ACHN (cell line): Measurements from ENCODE around the gene FRMD3.

Experiments used
- DNase-seq: peaks from one replicate; pipeline ENCODE4 v3.0.0-alpha.2; 2015
- in situ Hi-C: cut with HindIII; loops from 2 replicates; pipeline ENCODE4 v1.10.0; 2017; ENCODE audit warnings: low sequenced_read_pairs, low pct_ligation_motif_present, low pct_unique_long_range_greater_than_20kb

Gene FRMD3

DNA sequence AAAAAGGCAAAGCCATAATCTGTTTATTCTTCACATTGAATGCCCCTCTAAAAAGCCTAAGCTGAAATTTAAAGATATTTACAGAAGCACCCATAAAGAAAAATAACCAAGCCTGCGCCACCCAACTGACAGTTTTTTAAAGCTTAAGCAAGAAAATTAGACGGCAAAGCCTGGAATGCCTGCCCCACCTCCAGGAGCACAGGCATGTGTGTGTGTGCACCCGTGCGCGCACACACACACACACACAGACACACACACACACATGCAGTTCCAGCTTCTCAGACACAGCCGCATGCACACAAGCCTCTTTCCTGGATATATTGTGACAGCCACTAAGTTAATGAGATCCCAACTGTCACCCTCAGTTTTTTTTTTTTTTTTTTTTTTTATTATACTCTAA is 88.2 kb downstream of the FRMD3 start:
- no peak for DNase-seq
- in situ Hi-C loops = no loop called here

DNA sequence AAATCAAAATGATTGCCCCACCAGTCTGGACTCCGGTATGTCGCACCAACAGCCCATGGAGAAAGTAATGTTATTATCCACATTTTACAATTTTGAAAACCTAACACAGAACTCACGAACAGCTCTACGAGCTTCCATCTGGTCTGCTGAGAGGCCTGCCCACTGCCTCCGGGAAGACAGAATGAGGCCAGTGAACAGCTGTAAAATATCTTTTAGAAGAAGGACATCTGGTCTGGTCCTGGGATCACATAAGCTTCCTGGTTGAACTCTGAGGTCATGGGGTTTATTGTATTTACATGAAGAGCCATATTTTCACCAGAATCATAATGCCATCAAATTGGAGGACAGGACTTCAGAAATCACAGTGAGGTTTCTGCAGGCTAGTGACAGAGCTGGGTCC is 89.0 kb downstream of the FRMD3 start:
- no peak for DNase-seq
- in situ Hi-C loops = no loop called here

DNA sequence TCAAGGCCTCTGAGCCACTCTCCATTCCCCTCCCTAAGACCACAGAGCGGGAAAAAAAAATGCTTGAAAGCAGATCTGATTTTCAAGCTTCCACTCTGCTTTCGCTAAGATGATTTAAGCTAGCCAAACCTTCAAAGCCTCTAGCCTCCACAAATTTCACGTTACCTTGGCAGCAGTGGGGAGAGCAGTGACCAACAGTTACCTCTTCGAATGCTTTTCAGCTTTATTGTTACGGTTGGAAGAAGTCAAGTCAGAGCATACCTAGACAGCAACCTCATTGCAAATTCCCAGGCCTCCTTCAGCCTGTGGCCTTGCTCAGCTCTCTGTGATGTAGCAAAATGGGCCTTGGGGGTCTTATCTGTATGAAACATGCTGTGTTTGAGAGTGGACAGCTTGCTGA is 89.6 kb downstream of the FRMD3 start:
- in situ Hi-C loops = no loop called here
- DNase-seq = no peak

DNA sequence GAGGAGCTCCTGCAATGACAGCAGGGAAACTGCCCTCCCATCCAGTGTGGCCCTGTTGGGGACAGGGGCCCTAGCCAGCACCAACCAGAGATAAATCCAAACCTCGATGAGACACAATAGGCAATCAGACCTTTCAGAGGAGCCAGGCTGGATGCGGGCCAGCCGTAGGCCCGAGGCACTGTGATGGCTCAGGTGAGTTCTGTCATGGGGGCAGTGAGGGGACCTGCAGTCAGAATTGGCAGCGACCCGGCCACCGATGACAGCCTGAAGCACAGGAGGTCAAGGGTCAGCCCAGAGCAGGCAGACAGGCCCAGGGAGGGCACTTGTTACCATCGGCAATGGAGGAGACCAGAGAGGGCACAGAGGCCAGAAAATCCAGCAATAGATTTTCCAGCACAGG is 90.8 kb downstream of the FRMD3 start:
- in situ Hi-C loops = no loop called here
- DNase-seq = no peak

DNA sequence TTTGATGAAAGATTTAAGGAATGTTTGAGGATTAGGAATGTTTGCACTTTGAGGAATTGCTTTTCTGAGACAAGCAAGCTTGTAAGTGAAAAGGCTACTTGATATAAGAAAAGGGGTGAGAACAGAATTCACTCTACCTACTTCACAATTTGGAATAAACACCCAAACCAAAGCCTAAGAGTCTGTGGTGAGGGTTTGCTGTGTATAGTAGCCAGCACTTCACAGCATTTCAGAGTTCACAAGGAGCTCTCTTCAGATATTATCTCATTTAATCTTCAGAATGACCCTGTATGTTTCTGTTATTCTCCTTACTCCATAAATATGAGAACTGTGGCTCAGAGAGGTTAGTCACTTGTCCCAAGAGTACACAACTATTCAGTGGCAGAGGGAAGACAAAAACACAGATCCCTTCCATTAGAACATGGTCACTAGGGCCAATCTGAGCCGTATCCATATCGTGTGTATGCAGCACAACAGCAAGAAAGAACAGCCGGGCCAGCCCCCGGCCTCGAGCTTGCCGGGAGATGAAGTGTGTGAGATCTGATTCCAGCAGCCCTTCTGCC is 92.4 kb downstream of the FRMD3 start:
- in situ Hi-C loops = no loop called here
- no peak for DNase-seq

DNA sequence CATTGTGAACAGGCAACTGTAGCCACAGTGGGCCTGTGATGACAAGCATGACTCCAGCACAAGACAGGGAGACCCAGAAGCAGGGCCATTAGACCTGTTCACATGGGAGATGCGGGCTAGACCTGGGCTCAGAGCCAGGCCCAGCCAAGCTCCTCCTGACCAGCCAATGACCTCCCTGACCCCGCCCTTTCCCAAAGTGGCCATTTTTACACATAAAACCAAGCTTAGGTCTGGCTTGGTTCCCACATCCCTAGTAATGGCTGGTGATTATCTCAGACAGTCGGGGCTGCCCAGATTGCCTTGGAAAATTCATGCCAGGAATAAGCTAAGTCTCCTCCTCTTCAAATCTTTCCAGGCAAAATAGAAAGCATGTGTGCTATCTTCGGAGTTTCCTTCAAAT is 94.1 kb downstream of the FRMD3 start:
- in situ Hi-C loops = no loop called here
- no peak for DNase-seq

DNA sequence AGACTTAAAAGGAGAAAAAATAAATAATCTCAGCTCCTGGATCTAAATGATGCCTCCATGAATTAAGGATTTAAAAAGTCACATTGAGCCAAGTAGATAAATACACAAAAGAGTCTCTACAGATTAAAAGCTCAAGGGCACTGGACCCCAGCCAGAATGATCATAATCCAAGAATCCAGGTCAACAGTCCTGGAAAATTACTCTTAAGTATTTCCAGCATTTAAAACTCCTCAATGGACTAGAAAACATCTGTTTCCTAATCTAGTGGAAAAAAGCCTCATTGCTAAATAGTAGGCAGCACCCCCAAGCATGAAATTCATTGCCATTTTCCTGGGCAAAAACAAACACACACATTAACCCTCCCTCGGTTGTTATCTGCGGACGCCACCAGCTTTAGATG is 96.8 kb downstream of the FRMD3 start:
- in situ Hi-C loops = no loop called here
- DNase-seq = no peak

DNA sequence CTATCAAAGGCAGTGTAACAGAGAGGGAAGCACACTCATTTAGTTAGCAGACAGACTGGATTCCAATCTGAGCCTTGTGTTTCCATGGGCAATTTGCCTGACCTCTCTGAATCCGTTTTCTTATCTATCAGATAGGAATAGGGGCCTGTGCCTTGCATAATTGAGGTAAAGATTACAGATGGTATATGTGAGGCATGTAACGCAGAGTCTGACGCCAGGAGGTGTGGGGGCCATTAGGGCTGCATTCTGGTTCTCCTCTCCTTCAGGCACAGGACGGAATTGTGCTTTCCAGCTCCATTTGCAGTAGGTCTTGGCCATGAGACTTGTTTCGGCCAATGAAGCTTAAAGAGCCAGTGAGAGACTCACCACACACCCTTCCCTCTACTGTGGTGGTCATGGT is 97.6 kb downstream of the FRMD3 start:
- no peak for DNase-seq
- in situ Hi-C loops = no loop called here

DNA sequence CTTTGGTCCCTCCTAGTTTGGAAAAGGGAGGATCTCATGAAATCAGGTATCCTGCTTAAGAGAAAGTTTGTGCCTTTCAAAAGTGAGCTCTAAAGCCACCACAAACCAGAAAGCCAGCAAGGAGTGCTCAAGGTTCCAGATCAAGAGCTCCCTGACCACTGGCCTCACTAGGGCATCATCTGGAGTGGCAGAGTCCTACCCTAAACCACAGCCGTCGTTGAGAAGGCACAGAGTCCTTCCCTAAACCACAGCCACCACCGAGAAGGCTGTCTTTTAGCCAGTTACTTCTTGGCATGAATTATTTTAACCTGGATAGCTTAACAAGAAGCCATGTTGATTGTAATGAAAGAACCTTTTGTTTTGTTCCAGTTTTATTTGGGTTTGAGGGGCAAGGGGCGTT is 102.9 kb downstream of the FRMD3 start:
- in situ Hi-C loops = no loop called here
- DNase-seq = no peak

DNA sequence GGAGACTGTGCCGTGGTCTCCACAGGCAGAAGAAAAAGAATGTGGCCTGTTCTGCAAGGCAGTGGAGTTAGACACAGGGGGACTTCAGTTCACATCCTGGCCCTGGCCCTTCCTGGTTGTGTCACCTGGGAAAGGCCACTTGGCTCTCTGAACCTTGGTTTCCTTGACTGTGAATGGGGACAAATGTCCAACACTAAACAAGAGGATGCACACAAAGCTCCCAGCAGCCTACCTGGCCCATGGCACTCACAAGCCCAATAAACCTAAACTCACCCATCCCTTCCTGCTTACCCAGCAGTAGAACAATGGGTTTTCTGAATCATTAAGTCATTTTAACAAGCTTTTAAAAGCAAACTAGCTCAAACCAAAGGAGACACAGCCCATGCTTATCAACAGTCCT is 103.9 kb downstream of the FRMD3 start:
- no peak for DNase-seq
- in situ Hi-C loops = no loop called here

DNA sequence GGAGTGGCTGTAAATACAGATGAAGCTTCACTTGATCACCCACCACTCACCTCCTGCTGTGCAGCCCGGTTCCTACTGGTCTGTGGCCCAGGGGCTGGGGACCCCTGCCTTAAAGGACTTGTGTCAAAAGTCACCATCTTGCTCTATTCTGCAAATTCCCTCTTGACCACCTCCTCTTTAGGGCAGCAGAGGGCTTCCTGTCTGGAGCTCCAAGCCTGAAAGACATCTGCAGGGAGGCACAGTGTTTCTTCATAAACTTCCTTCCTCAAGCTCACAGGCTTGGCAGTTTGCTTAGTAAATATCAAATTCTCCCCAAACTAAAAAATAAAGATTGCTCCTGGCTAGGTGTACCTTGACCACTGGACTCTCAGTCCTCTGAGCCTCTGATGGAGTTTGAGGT is 104.4 kb downstream of the FRMD3 start:
- DNase-seq = no peak
- in situ Hi-C loops = no loop called here

DNA sequence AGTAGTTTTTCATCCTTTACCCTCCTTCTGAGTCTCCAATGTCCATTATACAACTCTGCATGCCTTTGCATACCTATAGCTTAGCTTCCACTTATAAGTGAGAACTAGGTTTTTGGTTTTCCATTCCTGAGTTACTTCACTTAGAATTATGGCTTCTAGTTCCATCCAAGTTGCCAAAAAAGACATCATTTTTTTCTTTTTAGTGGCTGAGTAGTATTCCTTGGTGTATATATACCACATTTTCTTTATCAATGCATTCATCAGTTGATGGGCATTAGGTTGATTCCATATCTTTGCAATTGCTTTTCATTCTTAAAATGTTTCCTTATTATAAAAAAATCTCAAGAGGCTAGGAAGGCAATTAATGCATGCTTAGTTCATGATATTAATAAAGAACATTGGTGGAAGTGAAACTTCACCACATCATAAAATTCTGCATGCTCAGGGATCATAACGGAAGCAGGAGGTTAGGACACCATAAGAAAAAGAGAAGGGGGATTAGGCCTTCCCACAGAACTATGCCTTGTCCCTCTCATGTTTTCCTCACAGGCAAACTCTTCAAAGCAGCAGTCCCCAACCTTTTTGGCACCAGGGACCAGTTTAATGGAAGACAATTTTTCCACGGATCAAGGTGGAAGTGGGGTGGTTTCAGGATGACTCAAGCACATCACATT is 105.2 kb downstream of the FRMD3 start:
- in situ Hi-C loops = no loop called here
- DNase-seq = no peak

DNA sequence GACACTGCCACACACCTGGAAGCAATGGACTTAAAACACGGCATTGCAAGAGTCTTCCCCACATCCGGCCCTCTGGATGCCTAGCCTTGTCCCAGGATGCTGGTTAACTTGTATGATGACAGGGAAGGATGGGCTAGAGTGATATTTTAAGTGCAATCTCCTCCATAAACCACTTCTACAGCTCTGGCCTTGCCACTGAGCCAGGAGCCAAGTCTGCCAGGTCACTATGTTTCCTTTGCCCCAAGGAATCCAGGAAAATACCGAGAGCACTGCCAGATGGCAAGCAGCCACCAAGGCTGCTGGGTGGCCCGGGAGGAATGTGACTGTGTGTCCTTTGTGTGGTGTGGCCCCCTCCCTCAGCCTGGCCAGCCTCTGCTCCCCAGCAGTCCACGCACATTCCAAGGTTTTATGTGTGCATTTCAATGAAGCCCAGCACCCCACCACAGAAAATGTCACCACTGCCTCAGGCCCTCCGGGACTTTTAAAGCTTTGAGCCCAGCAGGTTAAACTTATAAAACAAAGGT is 106.0 kb downstream of the FRMD3 start:
- in situ Hi-C loops = no loop called here
- peak; percentile 13 for DNase-seq

DNA sequence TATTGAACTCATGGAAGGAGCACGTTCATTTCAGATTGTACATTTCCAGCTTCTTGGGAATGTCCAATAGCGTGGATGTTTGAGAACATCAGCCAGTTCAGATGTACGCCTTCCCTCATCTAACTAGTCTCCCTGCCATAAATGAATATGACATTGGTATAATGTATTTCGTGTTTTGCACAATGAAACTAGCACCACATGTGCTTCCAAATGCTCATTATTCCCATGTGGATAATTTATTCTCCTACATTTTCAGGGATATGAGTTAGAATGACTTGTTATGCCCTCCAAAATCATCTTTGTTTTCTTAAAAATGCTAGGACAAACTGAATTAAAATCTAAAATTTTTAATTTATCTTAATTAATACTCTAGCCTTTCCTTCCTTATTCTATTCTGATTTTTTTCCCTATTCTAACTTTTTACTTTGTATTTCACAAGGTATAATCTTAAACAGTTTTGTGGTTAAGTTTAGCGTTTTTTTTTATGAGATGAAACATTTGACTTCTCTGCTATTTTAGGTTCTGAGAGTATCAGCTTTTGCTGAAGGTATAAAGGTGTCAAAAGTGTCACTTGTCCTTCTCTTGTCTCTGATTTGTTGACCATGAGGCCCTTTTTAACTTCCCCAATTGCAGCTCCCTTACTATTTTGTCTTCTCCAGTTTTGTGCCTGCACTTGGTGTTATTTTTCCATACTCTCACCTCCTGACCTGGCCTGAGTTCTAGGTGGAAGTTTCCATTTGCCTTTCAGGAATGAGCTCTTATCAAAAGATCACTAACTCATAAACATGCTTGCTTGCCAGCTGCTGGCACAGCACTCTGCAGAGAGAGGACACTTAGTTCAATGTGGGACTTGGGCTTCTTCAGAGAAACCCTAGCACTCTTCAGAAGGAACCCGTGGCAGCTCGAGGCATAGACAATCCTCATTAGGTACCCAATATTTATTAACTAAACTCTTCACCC is 106.8 kb downstream of the FRMD3 start:
- in situ Hi-C loops = no loop called here
- no peak for DNase-seq

DNA sequence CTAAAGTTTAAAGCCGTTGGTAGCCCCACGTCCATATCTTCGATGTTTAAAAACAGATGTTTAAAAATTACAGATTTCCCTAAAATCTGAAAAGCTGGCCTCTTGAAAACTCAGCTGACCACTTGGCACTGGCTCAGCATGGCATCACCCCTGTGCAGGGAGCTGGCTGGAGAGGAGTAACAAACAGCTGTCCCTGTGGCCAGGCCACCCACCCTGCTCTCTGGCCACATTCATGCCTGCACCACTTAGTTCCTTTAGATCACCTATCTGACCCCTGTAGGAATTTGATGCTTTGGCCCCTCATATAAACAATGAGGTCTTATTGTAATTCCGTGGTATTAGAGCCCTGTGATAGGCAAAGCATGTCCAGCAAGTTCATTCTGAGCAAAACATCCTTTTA is 107.5 kb downstream of the FRMD3 start:
- in situ Hi-C loops = no loop called here
- no peak for DNase-seq

DNA sequence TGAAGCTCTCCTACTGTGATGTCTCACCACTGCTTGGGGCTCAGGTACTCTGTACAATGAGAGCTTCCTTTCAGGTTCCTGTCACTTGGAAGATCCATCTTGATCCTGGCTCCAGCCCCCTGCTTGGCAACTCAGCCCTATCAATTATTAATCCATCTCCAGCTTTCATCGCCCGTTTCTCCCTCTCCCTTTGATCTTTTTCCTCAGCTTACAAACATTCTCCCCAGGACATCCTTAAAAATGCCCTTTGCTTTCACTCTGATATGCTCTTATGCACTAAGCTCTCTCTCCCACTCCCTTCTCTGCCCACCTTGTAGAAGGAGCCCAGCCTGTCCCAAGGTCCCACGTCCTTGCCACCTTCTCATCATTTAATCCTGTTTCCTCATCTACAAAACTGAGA is 109.0 kb downstream of the FRMD3 start:
- in situ Hi-C loops = no loop called here

DNA sequence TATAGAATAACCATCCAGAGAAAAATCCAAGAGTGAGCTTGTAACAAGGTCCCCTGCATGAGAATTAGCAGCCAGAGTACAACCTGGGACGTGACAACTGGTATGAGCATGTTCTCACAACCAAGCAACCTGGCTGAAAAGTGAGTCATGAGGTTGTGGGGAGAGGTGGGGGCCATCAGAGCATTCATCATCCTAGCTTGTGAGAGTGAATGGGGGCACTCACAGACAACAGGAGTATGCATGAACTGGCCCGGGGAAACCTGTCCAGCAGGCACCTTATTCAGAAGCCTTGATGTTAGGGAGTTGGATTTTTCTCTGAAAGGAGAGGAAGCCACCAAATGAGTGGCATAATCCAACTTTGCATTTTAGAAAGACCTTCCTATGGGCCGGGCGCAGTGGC is 113.0 kb downstream of the FRMD3 start:
- in situ Hi-C loops = no loop called here
- no peak for DNase-seq

More for the DNA sequence above, 109.0 kb downstream of the FRMD3 start:
- DNase-seq = no peak

DNA sequence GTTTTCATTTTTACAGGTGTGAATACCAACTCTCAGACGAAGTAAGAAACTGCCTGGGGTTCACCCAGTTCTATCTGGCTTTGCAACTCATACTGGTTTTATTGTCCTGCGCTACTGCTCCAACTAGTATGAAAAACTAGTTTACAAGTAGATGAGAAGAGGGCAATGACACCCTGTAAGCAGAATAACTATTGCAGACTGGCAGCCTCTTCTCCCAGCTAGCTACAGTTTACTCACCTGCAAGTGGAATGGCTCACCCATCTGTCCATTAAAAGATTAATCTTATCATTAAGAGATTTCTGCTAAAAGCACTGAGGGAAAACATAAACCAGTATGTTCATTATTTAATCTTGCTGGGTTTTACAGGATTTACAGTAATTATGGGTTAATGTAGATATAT is 113.4 kb downstream of the FRMD3 start:
- in situ Hi-C loops = no loop called here
- no peak for DNase-seq
